Ramos (cell line): ENCODE data around the gene KMT5B.
"Not testable (repeated sequence)": the region's sequence is repeated elsewhere in the genome, so short reads cannot be mapped to it uniquely, and the experiment has no call there.

Experiments
- in situ Hi-C: fragments of 300-500 bp; cut with MboI; formaldehyde crosslinking; loops from one replicate; pipeline ENCODE4 v1.14.3; 2022; ENCODE audit warnings: low sequenced_read_pairs; ENCODE audit not compliant: unreplicated experiment

KMT5B gene

GRCh38 chr11:68213135-68213515 is at the start of gene KMT5B:
Gene KMT5B, minus strand, starts transcription at chr11:68213296. Its CDS starts 23,220 bp downstream, at chr11:68190076.
- in situ Hi-C loops: loop anchor here (25.0 kb wide), 1 partner anchor 351 kb away; no protein-coding TSS in a partner anchor

GRCh38 chr11:68262544-68262827 is 49.4 kb upstream of the KMT5B start:
- in situ Hi-C loops: no loop called here

GRCh38 chr11:68261749-68262543 is 48.9 kb upstream of the KMT5B start:
- in situ Hi-C loops: no loop called here

GRCh38 chr11:68261006-68261405 is 47.9 kb upstream of the KMT5B start:
- in situ Hi-C loops: no loop called here

GRCh38 chr11:68260484-68260883 is 47.4 kb upstream of the KMT5B start:
- in situ Hi-C loops: no loop called here

- in situ Hi-C loops: loop anchor here (5.0 to 10.0 kb wide), 3 partner anchors 38 to 185 kb away; no protein-coding TSS in a partner anchor
Measured at GRCh38 chr11:68259122-68259959, 46.2 kb upstream of the KMT5B start.

- in situ Hi-C loops: loop anchor here (5.0 to 10.0 kb wide), 3 partner anchors 39 to 186 kb away; no protein-coding TSS in a partner anchor
Measured at GRCh38 chr11:68258363-68258765, 45.3 kb upstream of the KMT5B start.

- in situ Hi-C loops: loop anchor here (5.0 to 10.0 kb wide), 3 partner anchors 40 to 187 kb away; no protein-coding TSS in a partner anchor
Measured at GRCh38 chr11:68257477-68258362, 44.6 kb upstream of the KMT5B start.

GRCh38 chr11:68256331-68256741 is 43.2 kb upstream of the KMT5B start:
- in situ Hi-C loops: loop anchor here (5.0 to 10.0 kb wide), 3 partner anchors 41 to 188 kb away; no protein-coding TSS in a partner anchor

GRCh38 chr11:68255526-68255925 is 42.4 kb upstream of the KMT5B start:
- in situ Hi-C loops: loop anchor here (5.0 to 10.0 kb wide), 3 partner anchors 42 to 189 kb away; no protein-coding TSS in a partner anchor

GRCh38 chr11:68254421-68254820 is 41.3 kb upstream of the KMT5B start:
- in situ Hi-C loops: loop anchor here (10.0 kb wide), 1 partner anchor 190 kb away; no protein-coding TSS in a partner anchor

- in situ Hi-C loops: loop anchor here (10.0 kb wide), 1 partner anchor 193 kb away; no protein-coding TSS in a partner anchor
Measured at GRCh38 chr11:68251765-68252164, 38.7 kb upstream of the KMT5B start.

GRCh38 chr11:68244912-68245311 is 31.8 kb upstream of the KMT5B start:
- in situ Hi-C loops: not testable (repeated sequence)

GRCh38 chr11:68243847-68244246 is 30.8 kb upstream of the KMT5B start:
- in situ Hi-C loops: not testable (repeated sequence)

GRCh38 chr11:68242616-68243015 is 29.5 kb upstream of the KMT5B start:
- in situ Hi-C loops: no loop called here

GRCh38 chr11:68231621-68232020 is 18.5 kb upstream of the KMT5B start:
- in situ Hi-C loops: no loop called here

GRCh38 chr11:68229601-68230000 is 16.5 kb upstream of the KMT5B start:
- in situ Hi-C loops: no loop called here

- in situ Hi-C loops: no loop called here
Measured at GRCh38 chr11:68226421-68226820, 13.3 kb upstream of the KMT5B start.

- in situ Hi-C loops: loop anchor here (25.0 kb wide), 1 partner anchor 362 kb away; no protein-coding TSS in a partner anchor
Measured at GRCh38 chr11:68224606-68225005, 11.5 kb upstream of the KMT5B start.

GRCh38 chr11:68223275-68223674 is 10.2 kb upstream of the KMT5B start:
- in situ Hi-C loops: loop anchor here (25.0 kb wide), 1 partner anchor 361 kb away; no protein-coding TSS in a partner anchor
